ENCODE results near the gene ARR3. TPM values are rescaled to one million over a fixed set of nuclear protein-coding genes. Genes with fewer than 3 reads are reported as not detected.

ARR3 gene
- total RNA-seq, 1 donor from 2014 or later: not detected

DNA sequence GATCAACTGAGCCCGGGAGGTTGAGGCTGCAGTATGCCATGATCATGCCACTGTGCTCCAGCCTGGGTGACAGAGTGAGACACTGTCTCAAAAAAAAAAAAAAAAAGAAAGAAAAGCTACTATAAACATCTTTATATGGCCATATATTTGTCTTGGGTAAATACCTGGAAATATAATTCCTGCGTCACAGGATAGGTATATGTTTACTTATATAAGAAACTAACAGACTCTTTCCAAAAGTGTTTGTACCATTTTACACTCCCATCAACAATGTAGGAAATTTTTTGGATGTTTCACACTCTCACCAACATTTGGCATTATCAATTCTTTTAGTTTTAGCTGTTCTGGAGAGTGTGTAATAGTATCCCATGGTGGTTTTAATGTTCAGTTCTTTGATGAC lies 20.9 kb upstream of the ARR3 start:
- Histone ChIP-seq H3K4me1 (ENCODE audit: control insufficient read depth in 3 of 3, insufficient read depth in 3 of 3, low read length in 3 of 3) (no peaks in the 10 kb centered on the region), H3K9me3 (ENCODE audit: control insufficient read depth in 3 of 3, low read length in 3 of 3) (no peaks in the 10 kb centered on the region), H3K4me3 (ENCODE audit: low read length in 3 of 3) (no peak overlapping the region)

DNA sequence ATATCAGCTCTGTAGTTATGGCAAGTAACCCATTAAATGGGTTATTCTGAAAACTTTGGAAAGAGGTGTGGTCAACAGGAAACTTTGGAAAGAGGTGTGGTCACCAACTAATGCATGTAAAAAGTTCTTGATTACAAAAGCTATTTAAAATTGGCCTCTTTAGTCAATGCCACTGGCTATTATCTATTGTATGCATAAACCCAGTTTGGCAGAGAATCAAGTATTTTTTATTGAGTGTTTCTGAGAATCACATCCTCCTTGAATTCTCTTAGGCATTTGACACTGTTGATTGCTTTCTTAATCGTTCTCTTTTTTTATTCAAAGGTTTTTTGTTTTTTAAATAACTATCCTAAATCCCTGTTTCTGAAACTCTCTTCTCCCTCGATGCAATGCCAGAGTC lies 15.6 kb upstream of the ARR3 start:
- no peaks in the 10 kb centered on the region for H3K36me3 ChIP-seq (ENCODE audit: control insufficient read depth in 3 of 3, insufficient read depth in 3 of 3, low read length in 3 of 3)
- H3K9me3 ChIP-seq (ENCODE audit: control insufficient read depth in 3 of 3, low read length in 3 of 3): no peaks in the 10 kb centered on the region
- no peak overlapping the region for H3K9ac ChIP-seq (ENCODE audit: low read depth in 1 of 3, low read length in 3 of 3)
- no peaks in the 10 kb centered on the region for H3K4me1 ChIP-seq (ENCODE audit: control insufficient read depth in 3 of 3, insufficient read depth in 3 of 3, low read length in 3 of 3)
- no peaks in the 10 kb centered on the region for H3K27me3 ChIP-seq (ENCODE audit: control insufficient read depth in 3 of 3, insufficient read depth in 3 of 3, low read length in 3 of 3)
- H3K27ac ChIP-seq (ENCODE audit: low read depth, low read length): no peak overlapping the region
- no peak overlapping the region for H3K4me3 ChIP-seq (ENCODE audit: low read length in 3 of 3)

More for the DNA sequence above, 20.9 kb upstream of the ARR3 start:
- no peaks in the 10 kb centered on the region for H3K27me3 ChIP-seq (ENCODE audit: control insufficient read depth in 3 of 3, insufficient read depth in 3 of 3, low read length in 3 of 3)
- no peaks in the 10 kb centered on the region for H3K36me3 ChIP-seq (ENCODE audit: control insufficient read depth in 3 of 3, insufficient read depth in 3 of 3, low read length in 3 of 3)
- H3K27ac ChIP-seq (ENCODE audit: low read depth, low read length): no peak overlapping the region
- no peak overlapping the region for H3K9ac ChIP-seq (ENCODE audit: low read depth in 1 of 3, low read length in 3 of 3)

DNA sequence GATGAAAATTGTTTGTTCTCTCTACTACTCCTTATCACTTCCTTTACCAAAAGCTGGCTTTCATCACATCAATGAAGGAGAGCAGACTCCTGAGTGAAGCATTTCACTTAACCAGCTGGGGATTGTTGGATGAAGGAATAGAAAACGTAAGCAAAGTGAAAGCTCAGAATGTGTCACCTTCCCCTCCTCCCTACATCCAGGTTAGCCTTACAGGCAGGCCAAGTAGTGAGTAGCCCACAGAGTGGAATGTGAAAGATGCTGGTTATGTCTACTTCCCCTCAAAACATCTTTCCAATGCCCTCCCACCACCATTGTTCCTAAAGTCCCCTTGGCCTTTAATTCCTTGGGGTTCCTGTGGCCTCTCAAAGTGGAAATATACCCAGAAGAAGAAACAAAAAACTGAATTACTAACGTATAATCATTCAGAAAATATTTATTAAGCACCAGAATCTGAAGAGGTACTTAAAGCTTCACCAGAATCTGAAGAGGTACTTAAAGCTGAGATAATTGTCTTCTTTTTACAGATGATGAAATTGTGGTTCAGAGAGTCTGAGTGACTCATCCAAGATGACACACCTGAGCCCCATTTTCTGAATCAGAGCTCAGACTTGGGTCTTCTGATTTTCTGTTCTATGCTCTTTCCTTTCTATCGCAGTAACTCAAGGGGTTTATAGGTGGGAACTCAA lies 14.6 kb upstream of the ARR3 start:
- H3K9me3 ChIP-seq (ENCODE audit: control insufficient read depth in 3 of 3, low read length in 3 of 3): no peaks in the 10 kb centered on the region
- no peak overlapping the region for H3K4me3 ChIP-seq (ENCODE audit: low read length in 3 of 3)
- no peaks in the 10 kb centered on the region for H3K27me3 ChIP-seq (ENCODE audit: control insufficient read depth in 3 of 3, insufficient read depth in 3 of 3, low read length in 3 of 3)
- H3K4me1 ChIP-seq (ENCODE audit: control insufficient read depth in 3 of 3, insufficient read depth in 3 of 3, low read length in 3 of 3): no peaks in the 10 kb centered on the region
- no peak overlapping the region for H3K9ac ChIP-seq (ENCODE audit: low read depth in 1 of 3, low read length in 3 of 3)
- no peak overlapping the region for H3K27ac ChIP-seq (ENCODE audit: low read depth, low read length)
- no peaks in the 10 kb centered on the region for H3K36me3 ChIP-seq (ENCODE audit: control insufficient read depth in 3 of 3, insufficient read depth in 3 of 3, low read length in 3 of 3)

DNA sequence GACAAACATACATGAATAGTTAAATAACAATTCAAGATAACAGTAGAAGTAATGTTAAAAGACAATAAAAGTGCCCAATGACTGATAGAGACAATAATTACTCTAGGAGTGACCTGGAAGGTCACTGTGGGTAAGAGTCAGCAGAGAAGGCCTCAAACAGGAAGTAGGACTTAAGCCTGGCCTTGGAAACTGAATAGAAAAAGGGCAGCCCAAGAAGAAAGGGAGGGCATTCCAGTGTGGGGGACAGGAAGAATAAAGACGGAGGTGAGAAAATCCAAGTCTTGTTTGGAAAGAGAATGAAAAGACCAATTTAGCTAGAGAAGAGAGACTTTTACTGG lies 14.1 kb upstream of the ARR3 start:
- H3K27me3 ChIP-seq (ENCODE audit: control insufficient read depth in 3 of 3, insufficient read depth in 3 of 3, low read length in 3 of 3): no peaks in the 10 kb centered on the region
- H3K27ac ChIP-seq (ENCODE audit: low read depth, low read length): no peak overlapping the region
- H3K36me3 ChIP-seq (ENCODE audit: control insufficient read depth in 3 of 3, insufficient read depth in 3 of 3, low read length in 3 of 3): no peaks in the 10 kb centered on the region
- H3K9me3 ChIP-seq (ENCODE audit: control insufficient read depth in 3 of 3, low read length in 3 of 3): no peaks in the 10 kb centered on the region
- H3K9ac ChIP-seq (ENCODE audit: low read depth in 1 of 3, low read length in 3 of 3): no peak overlapping the region
- no peak overlapping the region for H3K4me3 ChIP-seq (ENCODE audit: low read length in 3 of 3)
- H3K4me1 ChIP-seq (ENCODE audit: control insufficient read depth in 3 of 3, insufficient read depth in 3 of 3, low read length in 3 of 3): no peaks in the 10 kb centered on the region

DNA sequence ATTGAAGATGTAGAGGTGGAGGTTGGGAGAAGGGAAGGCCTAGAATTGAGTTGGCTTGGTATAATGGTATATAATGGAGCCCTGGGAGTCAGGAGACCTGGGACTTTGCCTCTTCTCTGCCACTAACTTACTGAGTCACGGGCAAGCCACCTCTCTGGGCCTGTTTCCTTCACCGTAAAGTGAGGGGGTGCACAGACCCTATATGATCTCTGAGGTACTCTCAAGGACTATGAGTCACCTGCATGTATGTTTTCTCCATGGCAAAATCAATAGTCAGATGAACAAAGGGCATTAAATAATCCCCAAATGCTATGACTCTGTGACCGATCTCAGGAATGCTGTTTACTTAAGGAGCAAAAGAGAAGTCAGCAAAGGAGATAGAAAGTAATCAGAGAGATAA lies 13.2 kb upstream of the ARR3 start:
- H3K4me1 ChIP-seq (ENCODE audit: control insufficient read depth in 3 of 3, insufficient read depth in 3 of 3, low read length in 3 of 3): no peaks in the 10 kb centered on the region
- no peak overlapping the region for H3K4me3 ChIP-seq (ENCODE audit: low read length in 3 of 3)
- H3K36me3 ChIP-seq (ENCODE audit: control insufficient read depth in 3 of 3, insufficient read depth in 3 of 3, low read length in 3 of 3): no peaks in the 10 kb centered on the region
- no peaks in the 10 kb centered on the region for H3K27me3 ChIP-seq (ENCODE audit: control insufficient read depth in 3 of 3, insufficient read depth in 3 of 3, low read length in 3 of 3)
- H3K9me3 ChIP-seq (ENCODE audit: control insufficient read depth in 3 of 3, low read length in 3 of 3): no peaks in the 10 kb centered on the region
- H3K9ac ChIP-seq (ENCODE audit: low read depth in 1 of 3, low read length in 3 of 3): no peak overlapping the region
- no peak overlapping the region for H3K27ac ChIP-seq (ENCODE audit: low read depth, low read length)

DNA sequence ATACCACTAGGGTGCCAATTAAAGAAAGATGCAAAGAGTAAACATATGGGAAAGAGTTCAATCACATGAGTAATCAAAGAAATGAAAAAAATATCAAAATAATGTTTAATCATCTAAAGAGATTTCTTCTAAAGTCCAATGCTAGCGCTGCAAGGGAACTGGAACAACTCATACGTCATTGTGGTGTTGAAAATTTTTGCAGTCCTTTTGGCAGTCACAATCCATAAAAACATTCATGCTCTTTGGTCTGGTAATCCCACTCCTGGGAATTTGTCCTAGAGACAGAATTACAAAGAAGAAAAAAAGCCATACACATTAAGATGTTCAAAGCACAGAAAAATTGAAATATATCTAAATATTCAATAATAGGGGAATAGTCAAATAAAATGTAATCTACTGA lies 12.7 kb upstream of the ARR3 start:
- no peaks in the 10 kb centered on the region for H3K27me3 ChIP-seq (ENCODE audit: control insufficient read depth in 3 of 3, insufficient read depth in 3 of 3, low read length in 3 of 3)
- no peak overlapping the region for H3K4me3 ChIP-seq (ENCODE audit: low read length in 3 of 3)
- no peaks in the 10 kb centered on the region for H3K9me3 ChIP-seq (ENCODE audit: control insufficient read depth in 3 of 3, low read length in 3 of 3)
- no peak overlapping the region for H3K9ac ChIP-seq (ENCODE audit: low read depth in 1 of 3, low read length in 3 of 3)
- H3K4me1 ChIP-seq (ENCODE audit: control insufficient read depth in 3 of 3, insufficient read depth in 3 of 3, low read length in 3 of 3): no peaks in the 10 kb centered on the region
- H3K36me3 ChIP-seq (ENCODE audit: control insufficient read depth in 3 of 3, insufficient read depth in 3 of 3, low read length in 3 of 3): no peaks in the 10 kb centered on the region
- no peak overlapping the region for H3K27ac ChIP-seq (ENCODE audit: low read depth, low read length)

DNA sequence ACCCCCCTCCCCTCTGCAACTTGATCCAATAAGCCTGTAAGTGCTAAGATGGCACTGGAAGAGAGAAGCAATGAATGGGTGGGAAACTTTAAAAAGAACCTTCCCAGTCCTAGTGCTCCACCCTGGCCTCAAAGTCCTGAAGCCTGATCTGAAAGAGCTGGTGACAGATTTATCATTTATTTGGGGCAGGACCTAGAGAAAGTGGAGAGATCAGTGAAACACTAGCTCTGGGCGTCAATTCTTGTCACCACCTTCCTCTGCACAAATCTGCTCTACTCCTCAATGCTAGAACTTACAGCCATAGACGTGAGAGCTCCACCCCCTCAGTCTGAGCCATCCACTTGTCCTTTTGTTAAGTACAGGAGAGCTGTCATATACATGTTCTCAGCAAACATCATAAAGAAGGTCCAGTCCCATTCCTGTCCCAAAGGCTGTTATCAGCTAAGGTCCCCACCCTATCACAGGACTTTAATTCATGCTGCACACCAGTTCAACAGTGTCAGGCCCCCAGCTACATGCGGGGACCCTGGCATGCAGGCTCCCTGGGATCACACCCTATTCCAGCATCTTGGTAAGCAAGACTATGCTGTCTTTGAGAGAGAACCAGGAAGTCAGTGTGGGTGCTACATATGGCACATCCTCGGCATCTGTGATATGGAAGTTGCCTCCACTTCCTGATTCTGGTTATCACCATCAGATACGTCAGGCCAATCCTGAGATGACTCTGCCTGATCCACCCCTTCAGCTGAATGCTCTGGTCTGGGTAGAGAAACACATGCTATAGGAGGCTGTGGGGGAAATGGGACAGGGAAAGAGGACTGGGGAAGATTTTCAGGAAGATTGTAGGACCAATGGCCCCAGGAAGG lies 10.5 kb upstream of the ARR3 start:
- H3K9me3 ChIP-seq (ENCODE audit: control insufficient read depth in 3 of 3, low read length in 3 of 3): no peaks in the 10 kb centered on the region
- H3K4me1 ChIP-seq (ENCODE audit: control insufficient read depth in 3 of 3, insufficient read depth in 3 of 3, low read length in 3 of 3): no peaks in the 10 kb centered on the region
- no peaks in the 10 kb centered on the region for H3K27me3 ChIP-seq (ENCODE audit: control insufficient read depth in 3 of 3, insufficient read depth in 3 of 3, low read length in 3 of 3)
- H3K9ac ChIP-seq (ENCODE audit: low read depth in 1 of 3, low read length in 3 of 3): no peak overlapping the region
- H3K27ac ChIP-seq (ENCODE audit: low read depth, low read length): no peak overlapping the region
- no peaks in the 10 kb centered on the region for H3K36me3 ChIP-seq (ENCODE audit: control insufficient read depth in 3 of 3, insufficient read depth in 3 of 3, low read length in 3 of 3)
- no peak overlapping the region for H3K4me3 ChIP-seq (ENCODE audit: low read length in 3 of 3)

DNA sequence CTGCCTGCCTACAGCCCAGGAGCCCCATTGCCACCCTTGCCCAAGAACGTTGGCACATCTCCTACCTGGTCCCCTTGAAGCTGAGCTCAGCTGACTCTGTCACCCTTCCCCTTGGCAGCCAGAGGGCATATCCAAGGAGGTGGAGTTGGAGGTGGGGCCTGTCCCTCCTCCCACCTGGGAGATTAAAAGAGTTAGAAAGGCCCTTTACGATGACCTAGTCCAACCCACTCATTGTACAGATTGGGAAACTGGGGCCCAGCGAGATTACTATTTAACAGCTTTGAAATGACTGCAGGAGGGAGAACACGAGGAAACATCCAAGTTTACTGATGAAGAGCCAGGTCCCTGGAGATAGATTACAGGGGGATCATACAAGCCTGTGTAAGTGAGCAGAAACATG lies 8.0 kb upstream of the ARR3 start, which contains the start of gene P2RY4:
P2RY4 (minus strand) TSS at position 101 of the 400 bp plus-strand sequence. CDS start 580 bp downstream, outside the sequence.
- no peak within 1 kb of the TSS for H3K4me3 ChIP-seq (ENCODE audit: low read length in 3 of 3)
- H3K9ac ChIP-seq (ENCODE audit: low read depth in 1 of 3, low read length in 3 of 3): no peak within 1 kb of the TSS
- no peak within 1 kb of the TSS for H3K27ac ChIP-seq (ENCODE audit: low read depth, low read length)
- no peaks in the 10 kb centered on the region for H3K4me1 ChIP-seq (ENCODE audit: control insufficient read depth in 3 of 3, insufficient read depth in 3 of 3, low read length in 3 of 3)
- H3K27me3 ChIP-seq (ENCODE audit: control insufficient read depth in 3 of 3, insufficient read depth in 3 of 3, low read length in 3 of 3): no peaks in the 10 kb centered on the region
- no peaks in the 10 kb centered on the region for H3K36me3 ChIP-seq (ENCODE audit: control insufficient read depth in 3 of 3, insufficient read depth in 3 of 3, low read length in 3 of 3)
- no peaks in the 10 kb centered on the region for H3K9me3 ChIP-seq (ENCODE audit: control insufficient read depth in 3 of 3, low read length in 3 of 3)

DNA sequence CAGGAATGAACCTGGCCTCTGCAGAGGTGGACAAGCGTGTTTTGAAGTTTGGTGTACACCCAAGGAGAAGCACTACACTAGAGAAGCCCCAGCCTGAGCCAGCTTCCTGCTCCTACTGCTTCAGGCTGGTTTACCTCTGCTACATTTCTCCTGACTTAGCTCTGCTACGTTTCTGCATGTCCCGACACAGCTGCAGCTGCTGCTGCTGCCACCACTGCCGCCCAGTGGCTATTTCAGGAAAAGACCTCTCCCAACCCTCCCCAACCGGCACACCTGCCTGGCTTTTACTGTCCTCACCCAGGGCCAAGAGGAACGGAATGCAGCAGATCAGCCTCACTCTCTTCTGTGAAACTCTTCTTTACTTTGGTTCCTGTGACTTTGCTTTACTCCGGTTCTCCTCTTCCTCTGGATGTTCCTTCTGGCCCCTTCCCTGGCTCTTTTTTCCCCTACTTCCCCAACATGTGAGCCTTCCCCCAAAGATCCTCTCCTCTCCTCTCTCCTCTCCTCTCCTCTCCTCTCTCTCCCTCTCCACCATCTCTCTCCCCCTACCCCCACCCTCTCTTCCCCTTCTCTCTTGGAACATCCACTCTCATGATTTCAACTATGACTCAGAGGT lies 5.1 kb upstream of the ARR3 start:
- H3K27me3 ChIP-seq (ENCODE audit: control insufficient read depth in 3 of 3, insufficient read depth in 3 of 3, low read length in 3 of 3): no peaks in the 10 kb centered on the region
- no peaks in the 10 kb centered on the region for H3K9me3 ChIP-seq (ENCODE audit: control insufficient read depth in 3 of 3, low read length in 3 of 3)
- H3K36me3 ChIP-seq (ENCODE audit: control insufficient read depth in 3 of 3, insufficient read depth in 3 of 3, low read length in 3 of 3): no peaks in the 10 kb centered on the region
- H3K9ac ChIP-seq (ENCODE audit: low read depth in 1 of 3, low read length in 3 of 3): no peak overlapping the region
- no peaks in the 10 kb centered on the region for H3K4me1 ChIP-seq (ENCODE audit: control insufficient read depth in 3 of 3, insufficient read depth in 3 of 3, low read length in 3 of 3)
- no peak overlapping the region for H3K4me3 ChIP-seq (ENCODE audit: low read length in 3 of 3)
- no peak overlapping the region for H3K27ac ChIP-seq (ENCODE audit: low read depth, low read length)

DNA sequence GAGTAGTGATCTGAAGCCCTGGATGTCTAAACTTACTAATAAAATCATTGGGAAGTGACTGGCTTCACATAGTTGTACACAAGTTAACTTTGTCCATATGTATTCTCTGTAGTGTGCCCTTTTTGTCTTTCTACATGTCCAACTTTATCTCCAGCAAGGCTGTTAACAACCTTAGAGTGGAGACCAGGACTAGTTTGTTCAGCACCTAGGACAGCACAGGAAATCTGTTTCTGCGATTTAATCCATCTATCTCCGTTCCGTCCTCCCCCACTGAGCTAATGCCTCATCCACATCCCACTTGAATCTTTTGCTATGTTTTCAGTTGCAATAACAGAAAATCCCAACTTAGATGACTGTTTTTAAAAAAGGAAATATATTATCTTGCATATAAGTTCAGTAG lies 3.4 kb upstream of the ARR3 start:
- H3K4me3 ChIP-seq (ENCODE audit: low read length in 3 of 3): no peak overlapping the region
- no peaks in the 10 kb centered on the region for H3K27me3 ChIP-seq (ENCODE audit: control insufficient read depth in 3 of 3, insufficient read depth in 3 of 3, low read length in 3 of 3)
- no peak overlapping the region for H3K27ac ChIP-seq (ENCODE audit: low read depth, low read length)
- no peaks in the 10 kb centered on the region for H3K36me3 ChIP-seq (ENCODE audit: control insufficient read depth in 3 of 3, insufficient read depth in 3 of 3, low read length in 3 of 3)
- H3K9ac ChIP-seq (ENCODE audit: low read depth in 1 of 3, low read length in 3 of 3): no peak overlapping the region
- H3K9me3 ChIP-seq (ENCODE audit: control insufficient read depth in 3 of 3, low read length in 3 of 3): no peaks in the 10 kb centered on the region
- H3K4me1 ChIP-seq (ENCODE audit: control insufficient read depth in 3 of 3, insufficient read depth in 3 of 3, low read length in 3 of 3): no peaks in the 10 kb centered on the region

All from skeletal muscle tissue (tissue), 4 donors.